ENCODE measurements around the gene C9orf40.

DNA sequence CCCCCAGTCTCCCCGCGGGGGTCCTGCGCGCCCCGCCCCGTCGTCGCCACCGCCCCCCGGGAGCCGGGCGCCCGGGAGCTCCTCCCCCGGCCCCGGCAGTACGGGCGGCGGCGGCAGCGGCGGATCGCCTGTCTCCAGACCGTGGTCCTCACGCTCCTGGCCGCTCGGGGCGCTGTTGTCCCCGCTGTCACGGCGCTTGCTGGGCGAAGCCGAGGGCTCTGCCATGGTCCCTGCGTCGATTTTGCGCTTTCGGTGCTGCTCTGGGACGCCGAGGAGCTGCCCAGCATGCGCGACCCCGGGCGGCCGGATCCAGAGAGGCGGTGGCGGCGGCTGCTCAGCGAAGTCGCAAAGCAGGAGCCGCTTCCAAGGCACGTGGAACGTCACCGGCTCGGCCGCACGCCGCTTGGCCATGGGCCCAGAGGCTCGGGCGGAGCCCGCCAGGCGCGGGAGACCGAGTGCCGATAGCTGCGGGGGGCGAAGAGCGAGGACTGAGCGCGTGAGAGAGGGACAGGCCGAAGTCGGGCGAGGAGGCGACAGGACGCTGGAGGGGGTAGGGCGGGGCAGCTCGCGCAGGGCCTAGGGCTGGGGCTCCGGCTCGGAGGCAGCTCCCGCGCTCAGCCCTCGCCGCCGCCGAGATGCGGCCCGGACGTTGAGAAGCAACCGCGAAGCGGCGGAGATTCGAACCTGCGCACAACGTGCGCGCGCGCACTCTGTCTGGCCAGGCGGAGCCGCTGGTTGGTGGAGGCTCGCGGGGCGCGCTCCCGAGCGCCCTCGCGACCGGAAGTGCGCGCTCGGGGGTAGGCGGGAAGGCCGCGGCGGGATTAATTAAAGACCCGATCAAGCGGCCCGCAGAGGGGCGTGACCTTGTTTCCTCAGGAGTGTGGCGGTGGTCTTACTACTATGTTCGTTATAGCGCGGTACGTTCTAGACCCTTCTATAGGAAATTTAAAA, at the start of gene C9orf40:
- no peak for TF ChIP-seq SUZ12 (IDR thresholded peaks at IDR 0.05; ENCODE audit: extremely low read depth, insufficient read depth, insufficient read length)
- TF ChIP-seq ZNF274 (IDR thresholded peaks at IDR 0.05; ENCODE audit: low read depth, low read length), result no peak
- no peak for TF ChIP-seq YY1 (IDR thresholded peaks at IDR 0.05; ENCODE audit: insufficient read depth, insufficient read length)
